Activated CD4-positive, alpha-beta T cell treated with anti-CD3 and anti-CD28 coated beads, Interleukin-2, amount 50 U/mL, for 16 hours (primary cell): ENCODE measurements around the gene PPP1R12B.
"Not testable (repeated sequence)": the region's sequence is repeated elsewhere in the genome, so short reads cannot be mapped to it uniquely, and the experiment has no call there.

Experiments used
- DNase-seq: peaks from one replicate; pipeline ENCODE4 v3.0.0-alpha.2; 2020

The PPP1R12B gene

GRCh38 chr1:202638701-202639305 is 290.3 kb downstream of the PPP1R12B start:
- DNase-seq = not testable (repeated sequence)

DNA sequence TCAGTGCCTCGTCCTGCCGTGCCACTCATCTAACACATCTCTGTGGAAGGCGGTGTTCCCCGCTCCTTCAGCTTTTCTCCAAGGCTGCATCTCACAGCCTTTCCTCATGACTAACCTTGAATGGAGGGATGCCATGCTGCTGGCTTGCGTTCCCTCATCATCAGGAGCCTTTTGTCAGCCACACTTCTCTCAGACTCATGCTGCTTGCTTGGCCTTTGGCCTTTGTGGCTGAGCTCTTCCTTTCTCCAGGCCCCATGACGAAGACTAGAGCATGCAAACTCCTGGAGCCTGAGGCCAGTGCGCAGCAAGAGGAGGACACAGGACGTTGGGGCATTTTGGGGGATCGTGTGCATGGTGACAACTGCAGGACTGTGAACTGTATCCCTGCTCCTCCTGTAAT is 291.0 kb downstream of the PPP1R12B start:
- no peak for DNase-seq

GRCh38 chr1:202642212-202642611 is 293.7 kb downstream of the PPP1R12B start:
- DNase-seq = no peak
